ENCODE measurements around the gene CTLA4.
A peak's percentile ranks its signal among the peaks of the same experiment; 100 is the strongest.

CTLA4 gene

GRCh38 chr2:203867561-203868200, at the start of gene CTLA4:
CTLA4 (plus strand) TSS chr2:203867771; CDS start chr2:203867943, 172 bp downstream.
- no peak for DNase-seq

GRCh38 chr2:203818656-203819055, 48.9 kb upstream of the CTLA4 start:
- no peak for DNase-seq

- no peak for DNase-seq
These were observed 48.0 kb upstream of the CTLA4 start for GRCh38 chr2:203819434-203820133.

GRCh38 chr2:203820969-203821368, 46.6 kb upstream of the CTLA4 start:
- DNase-seq, result no peak

GRCh38 chr2:203822240-203822639, 45.3 kb upstream of the CTLA4 start:
- peak; percentile 52 for DNase-seq

- no peak for DNase-seq
These were observed 44.4 kb upstream of the CTLA4 start for GRCh38 chr2:203823173-203823572.

GRCh38 chr2:203824057-203824456, 43.5 kb upstream of the CTLA4 start:
- peak; percentile 42 for DNase-seq

- no peak for DNase-seq
These were observed 43.0 kb upstream of the CTLA4 start for GRCh38 chr2:203824603-203825002.

- no peak for DNase-seq
These were observed 40.9 kb upstream of the CTLA4 start for GRCh38 chr2:203826704-203827103.

- peak; percentile 87 for DNase-seq
These were observed 37.1 kb upstream of the CTLA4 start for GRCh38 chr2:203830304-203831055.

- DNase-seq, result no peak
These were observed 32.2 kb upstream of the CTLA4 start for GRCh38 chr2:203835420-203835819.

GRCh38 chr2:203835892-203836800, 31.4 kb upstream of the CTLA4 start:
- DNase-seq, result no peak

- DNase-seq, result no peak
These were observed 26.8 kb upstream of the CTLA4 start for GRCh38 chr2:203840655-203841205.

- no peak for DNase-seq
These were observed 25.9 kb upstream of the CTLA4 start for GRCh38 chr2:203841654-203842053.

- no peak for DNase-seq
These were observed 25.2 kb upstream of the CTLA4 start for GRCh38 chr2:203842373-203842772.

GRCh38 chr2:203846490-203847105, 21.0 kb upstream of the CTLA4 start:
- no peak for DNase-seq

GRCh38 chr2:203849010-203849409, 18.6 kb upstream of the CTLA4 start:
- no peak for DNase-seq

- no peak for DNase-seq
These were observed 14.8 kb upstream of the CTLA4 start for GRCh38 chr2:203852760-203853159.

- no peak for DNase-seq
These were observed 14.3 kb upstream of the CTLA4 start for GRCh38 chr2:203853271-203853670.

- no peak for DNase-seq
These were observed 13.8 kb upstream of the CTLA4 start for GRCh38 chr2:203853722-203854121.

- DNase-seq, result no peak
These were observed 12.3 kb upstream of the CTLA4 start for GRCh38 chr2:203855274-203855673.

GRCh38 chr2:203857656-203858055, 9.9 kb upstream of the CTLA4 start:
- no peak for DNase-seq

All from stimulated activated CD4-positive, alpha-beta T cell treated with anti-CD3 and anti-CD28 coated beads, Interleukin-1b, Interleukin-23, amount 100 ng/mL, for 48 hours (primary cell).